Kidney (tissue), 14 donors: Measurements from ENCODE around the gene GCK. TPM values are rescaled to one million over a fixed set of nuclear protein-coding genes. Genes with fewer than 3 reads are reported as not detected.

Experiments used
- DNase-seq, 5 donors: peaks; one replicate each; pipeline ENCODE4 v3.0.0-alpha.2; 2013 to 2020
- FAIRE-seq: peaks from 2 replicates; lab custom pipeline; 2012; peaks lifted over from hg19 to GRCh38; lab: Jason Lieb, UNC
- H3K27ac ChIP-seq, 2 donors: one replicate each; pipeline ENCODE4 v1.7.0; 2013; ENCODE audit warnings: low read depth in 2 of 2, low read length in 2 of 2, inconsistent platforms in 1 of 2
- H3K27me3 ChIP-seq: one replicate; pipeline ENCODE4 v1.7.1; 2013; ENCODE audit warnings: low read length, inconsistent platforms; ENCODE audit not compliant: control insufficient read depth, insufficient read depth
- H3K36me3 ChIP-seq, 3 donors: one replicate each; pipeline versions ENCODE4 v1.7.0 to v1.7.1; 2013; ENCODE audit warnings: low read length in 3 of 3, control low read depth in 1 of 3, inconsistent platforms in 1 of 3; ENCODE audit not compliant: insufficient read depth in 3 of 3, control insufficient read depth in 2 of 3
- H3K4me1 ChIP-seq, 3 donors: one replicate each; pipeline versions ENCODE4 v1.7.0 to v1.7.1; 2013; ENCODE audit warnings: low read length in 3 of 3, inconsistent platforms in 1 of 3, low read depth in 1 of 3; ENCODE audit not compliant: control insufficient read depth in 2 of 3, insufficient read depth in 2 of 3
- H3K4me3 ChIP-seq, 3 donors: one replicate each; pipeline versions ENCODE4 v1.7.0 to v1.8.1; 2013; ENCODE audit warnings: low read length in 3 of 3, control low read depth in 1 of 3, inconsistent platforms in 1 of 3
- H3K9ac ChIP-seq, 3 donors: one replicate each; pipeline versions ENCODE4 v1.7.0 to v1.7.1; 2013; ENCODE audit warnings: low read length in 3 of 3, control low read depth in 1 of 3, inconsistent platforms in 1 of 3
- H3K9me3 ChIP-seq, 3 donors: one replicate each; pipeline versions ENCODE4 v1.7.0 to v1.7.1; 2013; ENCODE audit warnings: low read length in 3 of 3, control low read depth in 1 of 3, inconsistent platforms in 1 of 3; ENCODE audit not compliant: control insufficient read depth in 2 of 3, insufficient read depth in 1 of 3
- CTCF ChIP-seq: IDR thresholded peaks from 3 replicates; pipeline ENCODE4 v1.5.1; 2012; ENCODE audit warnings: mild to moderate bottlenecking, moderate library complexity, borderline replicate concordance; ENCODE audit not compliant: insufficient read depth; ENCODE audit errors: extremely low read depth
- intact Hi-C: fragments of 100-400 bp; cut with DNase I; formaldehyde crosslinking; loops from one replicate; pipeline ENCODE4 v1.11.1; 2022
- polyA plus RNA-seq: library from polyadenylated mRNA; stranded (reverse); fragments of 350-450 nt; fragmentation: Illumina TruSeq; extraction: RNeasy Lipid Tissue Mini Kit (QIAGEN cat#74804); gene quantifications from one replicate; pipeline ENCODE4 v1.2.3, GENCODE V29; 2014; ENCODE audit warnings: low read depth, low replicate concordance; ENCODE audit not compliant: insufficient read depth
- total RNA-seq: library from RNA; stranded (reverse); fragmentation: NEBNext Ultra II Directional; extraction: Animal tissue kit (Norgen Biotek cat#: 25700); gene quantifications from one replicate; pipeline ENCODE4 v1.2.1, GENCODE V29; 2021
- donor health status: control.
- donor health status: control.
- donor health status: control.
- donor health status: control.
- donor health status: control.
- donor health status: DM: yes; HTN: yes; CAD: no.
- donor health status: Normal renal cell carcinoma (clear cell type).

Gene GCK
- total and polyA plus RNA-seq, 2 donors from 2014 or later = 0.25 to 1.0 TPM

GRCh38 chr7:44213877-44214388 is 24.7 kb upstream of the GCK start:
- Histone ChIP-seq H3K4me3 (no peak overlapping the region), H3K27me3 (no peaks in the 10 kb centered on the region)
- intact Hi-C loops = no loop called here

GRCh38 chr7:44213206-44213876 is 24.1 kb upstream of the GCK start:
- H3K4me1 ChIP-seq = no peaks in the 10 kb centered on the region
- no peak for FAIRE-seq
- H3K4me3 ChIP-seq = no peak overlapping the region
- peaks cover 5 to 37% (median 21%) of the 10 kb centered on the region in 3 donors for H3K36me3 ChIP-seq
- H3K9ac ChIP-seq = no peak overlapping the region
- intact Hi-C loops = no loop called here
- no peaks in the 10 kb centered on the region for H3K9me3 ChIP-seq
- no peaks in the 10 kb centered on the region for H3K27me3 ChIP-seq
- peak in 1 of 5 donors; percentile 63 for DNase-seq
- H3K27ac ChIP-seq = no peak overlapping the region
- no peak for TF ChIP-seq CTCF

More at GRCh38 chr7:44213877-44214388, 24.7 kb upstream of the GCK start:
- DNase-seq (peak in 1 of 5 donors; percentile 49), FAIRE-seq (no peak)
- Histone ChIP-seq H3K9me3 (peaks cover 0 to under 1% (median 0%) of the 10 kb centered on the region in 3 donors), H3K27ac (no peak overlapping the region), H3K4me1 (no peaks in the 10 kb centered on the region), H3K36me3 (peaks cover 4 to 32% (median 17%) of the 10 kb centered on the region in 3 donors), H3K9ac (no peak overlapping the region)
- no peak for TF ChIP-seq CTCF

GRCh38 chr7:44212581-44213184 is 23.4 kb upstream of the GCK start:
- Histone ChIP-seq H3K4me1 (no peaks in the 10 kb centered on the region), H3K27ac (no peak overlapping the region), H3K4me3 (no peak overlapping the region), H3K9me3 (no peaks in the 10 kb centered on the region), H3K36me3 (peaks cover 5 to 39% (median 26%) of the 10 kb centered on the region in 3 donors), H3K9ac (no peak overlapping the region), H3K27me3 (no peaks in the 10 kb centered on the region)
- intact Hi-C loops = no loop called here
- peak in 1 of 5 donors; percentile 33 for DNase-seq
- TF ChIP-seq CTCF = no peak
- FAIRE-seq = no peak
